Liver (tissue), 9 donors: ENCODE data around the gene PRPH2. TPM values are rescaled to one million over a fixed set of nuclear protein-coding genes. Genes with fewer than 3 reads are reported as not detected.
"Not testable (repeated sequence)": the region's sequence is repeated elsewhere in the genome, so short reads cannot be mapped to it uniquely, and the experiment has no call there.

Experiments
- DNase-seq: peaks from one replicate; pipeline ENCODE4 v3.0.0-alpha.2; 2017; ENCODE audit warnings: low spot score
- H3K27ac ChIP-seq, 2 donors: one replicate each; pipeline ENCODE4 v1.7.0; 2013; ENCODE audit warnings: inconsistent platforms in 2 of 2, low read length in 2 of 2, control low read depth in 1 of 2, low read depth in 1 of 2, mild to moderate bottlenecking in 1 of 2
- H3K27me3 ChIP-seq, 4 donors: one replicate each; pipeline versions ENCODE4 v1.6.1 to v1.7.0; 2013; ENCODE audit warnings: low read length in 3 of 4, inconsistent platforms in 1 of 4, mild to moderate bottlenecking in 1 of 4, moderate library complexity in 1 of 4; ENCODE audit not compliant: control insufficient read depth in 4 of 4, insufficient read depth in 4 of 4
- H3K36me3 ChIP-seq, 4 donors: one replicate each; pipeline versions ENCODE4 v1.6.1 to v1.7.0; 2013; ENCODE audit warnings: low read length in 3 of 4, mild to moderate bottlenecking in 3 of 4, low read depth in 1 of 4, moderate library complexity in 1 of 4; ENCODE audit not compliant: control insufficient read depth in 4 of 4, insufficient read depth in 3 of 4
- H3K4me1 ChIP-seq, 4 donors: one replicate each; pipeline versions ENCODE4 v1.6.1 to v1.7.0; 2013; ENCODE audit warnings: low read length in 3 of 4, mild to moderate bottlenecking in 3 of 4, moderate library complexity in 1 of 4; ENCODE audit not compliant: control insufficient read depth in 4 of 4, insufficient read depth in 4 of 4
- H3K4me3 ChIP-seq, 3 donors: one replicate each; pipeline versions ENCODE4 v1.6.1 to v1.7.0; 2013; ENCODE audit warnings: low read length in 3 of 3, control low read depth in 1 of 3, low read depth in 1 of 3, mild to moderate bottlenecking in 1 of 3
- H3K9ac ChIP-seq, 2 donors: one replicate each; pipeline ENCODE4 v1.7.0; 2013; ENCODE audit warnings: low read length in 2 of 2, mild to moderate bottlenecking in 2 of 2, moderate library complexity in 2 of 2, control low read depth in 1 of 2, low read depth in 1 of 2
- H3K9me3 ChIP-seq, 4 donors: one replicate each; pipeline versions ENCODE4 v1.6.1 to v1.7.0; 2013; ENCODE audit warnings: low read length in 3 of 4; ENCODE audit not compliant: control insufficient read depth in 4 of 4
- CTCF ChIP-seq: fragments of 150-350 bp; IDR thresholded peaks from 2 replicates; pipeline ENCODE4 v1.5.1; 2017; ENCODE audit warnings: improper control_type of control experiment, low read depth, low read length; ENCODE audit not compliant: missing input control
- FOXA2 ChIP-seq: IDR thresholded peaks from 2 replicates; pipeline ENCODE4 v1.6.1; 2016; ENCODE audit warnings: antibody characterized with exemption
- GABPA ChIP-seq, 2 donors: IDR thresholded peaks in 1 of 2; conservative IDR thresholded peaks in 1 of 2; 2 replicates each; pipeline ENCODE4 v1.6.1; 2016; ENCODE audit warnings: antibody characterized with exemption in 2 of 2, mild to moderate bottlenecking in 1 of 2, moderate library complexity in 1 of 2
- HNF4G ChIP-seq: IDR thresholded peaks from 2 replicates; pipeline ENCODE4 v1.6.1; 2016; ENCODE audit warnings: antibody characterized with exemption
- JUND ChIP-seq, 2 donors: IDR thresholded peaks; 2 replicates each; pipeline ENCODE4 v1.6.1; 2016; ENCODE audit warnings: antibody characterized with exemption in 2 of 2
- MAX ChIP-seq: IDR thresholded peaks from 2 replicates; pipeline ENCODE4 v1.6.1; 2016; ENCODE audit warnings: antibody characterized with exemption
- NR2F2 ChIP-seq: IDR thresholded peaks from 2 replicates; pipeline ENCODE4 v1.6.1; 2016; ENCODE audit warnings: antibody characterized with exemption
- RAD21 ChIP-seq, 2 donors: IDR thresholded peaks; 2 replicates each; pipeline ENCODE4 v1.6.1; 2016; ENCODE audit warnings: antibody characterized with exemption in 2 of 2, mild to moderate bottlenecking in 2 of 2
- SP1 ChIP-seq: IDR thresholded peaks from 2 replicates; pipeline ENCODE4 v1.6.1; 2018; ENCODE audit warnings: antibody characterized with exemption, mild to moderate bottlenecking
- YY1 ChIP-seq: IDR thresholded peaks from 2 replicates; pipeline ENCODE4 v1.6.1; 2016; ENCODE audit warnings: antibody characterized with exemption, mild to moderate bottlenecking
- ZBTB33 ChIP-seq: IDR thresholded peaks from 2 replicates; pipeline ENCODE4 v1.6.1; 2016; ENCODE audit warnings: antibody characterized with exemption
- WGBS: extraction: QIAGEN DNeasy Blood & Tissue Kit; methylation state at CpG from one replicate; pipeline ENCODE4 v1.1.7; 2013; 5-methylcytosine and 5-hydroxymethylcytosine counted together
- polyA plus RNA-seq, 2 donors: library from polyadenylated mRNA; stranded (reverse) in 1 of 2; unstranded in 1 of 2; fragments of 200-250 nt in 1 of 2; fragments of >200 nt in 1 of 2; fragmentation: Nextera tagmentation in 1 of 2; extraction: Ambion mirVana in 1 of 2; gene quantifications; one replicate each; pipeline versions ENCODE4 v1.2.1 to v1.2.3, GENCODE V29; 2013 to 2015
- total RNA-seq, 2 donors: library from RNA; depleted of rRNA; stranded (reverse); fragments of >200 nt; gene quantifications; one replicate each; pipeline ENCODE4 v1.2.3, GENCODE V29; 2014
- TF ChIP-seq, protein P1 (sequence below): IDR thresholded peaks from 2 replicates; pipeline ENCODE4 v1.6.1; 2016; ENCODE audit warnings: antibody characterized with exemption, mild to moderate bottlenecking
- TF ChIP-seq, protein P2 (sequence below): IDR thresholded peaks from 2 replicates; pipeline ENCODE4 v1.6.1; 2016; ENCODE audit warnings: antibody characterized with exemption
- donor health status: healthy.
- donor health status: healthy.
- donor health status: healthy.
- donor health status: healthy.
- donor health status: healthy.

Gene PRPH2
- total and polyA plus RNA-seq, 4 donors = 0.06 to 0.33 (median 0.13) TPM

GRCh38 chr6:42674780-42675179, 47.6 kb downstream of the PRPH2 start:
- H3K9ac ChIP-seq = no peak overlapping the region
- peaks cover 10 to 95% (median 83%) of the 10 kb centered on the region in 4 donors for H3K36me3 ChIP-seq
- 96% methylated on average over 3 of the region's 3 CpGs for WGBS
- no peaks in the 10 kb centered on the region for H3K27me3 ChIP-seq
- no peaks in the 10 kb centered on the region for H3K9me3 ChIP-seq
- H3K27ac ChIP-seq = no peak overlapping the region
- no peak for TF ChIP-seq NR2F2
- no peak for TF ChIP-seq CTCF
- TF ChIP-seq JUND (IDR thresholded peaks at IDR 0.05) = no peak
- no peak for TF ChIP-seq RAD21 (IDR thresholded peaks at IDR 0.05)
- no peak for TF ChIP-seq GABPA (IDR thresholded peaks at IDR 0.05 in 1 of 2, conservative IDR thresholded peaks at IDR 0.05 in 1 of 2)
- TF ChIP-seq, protein P1, sequence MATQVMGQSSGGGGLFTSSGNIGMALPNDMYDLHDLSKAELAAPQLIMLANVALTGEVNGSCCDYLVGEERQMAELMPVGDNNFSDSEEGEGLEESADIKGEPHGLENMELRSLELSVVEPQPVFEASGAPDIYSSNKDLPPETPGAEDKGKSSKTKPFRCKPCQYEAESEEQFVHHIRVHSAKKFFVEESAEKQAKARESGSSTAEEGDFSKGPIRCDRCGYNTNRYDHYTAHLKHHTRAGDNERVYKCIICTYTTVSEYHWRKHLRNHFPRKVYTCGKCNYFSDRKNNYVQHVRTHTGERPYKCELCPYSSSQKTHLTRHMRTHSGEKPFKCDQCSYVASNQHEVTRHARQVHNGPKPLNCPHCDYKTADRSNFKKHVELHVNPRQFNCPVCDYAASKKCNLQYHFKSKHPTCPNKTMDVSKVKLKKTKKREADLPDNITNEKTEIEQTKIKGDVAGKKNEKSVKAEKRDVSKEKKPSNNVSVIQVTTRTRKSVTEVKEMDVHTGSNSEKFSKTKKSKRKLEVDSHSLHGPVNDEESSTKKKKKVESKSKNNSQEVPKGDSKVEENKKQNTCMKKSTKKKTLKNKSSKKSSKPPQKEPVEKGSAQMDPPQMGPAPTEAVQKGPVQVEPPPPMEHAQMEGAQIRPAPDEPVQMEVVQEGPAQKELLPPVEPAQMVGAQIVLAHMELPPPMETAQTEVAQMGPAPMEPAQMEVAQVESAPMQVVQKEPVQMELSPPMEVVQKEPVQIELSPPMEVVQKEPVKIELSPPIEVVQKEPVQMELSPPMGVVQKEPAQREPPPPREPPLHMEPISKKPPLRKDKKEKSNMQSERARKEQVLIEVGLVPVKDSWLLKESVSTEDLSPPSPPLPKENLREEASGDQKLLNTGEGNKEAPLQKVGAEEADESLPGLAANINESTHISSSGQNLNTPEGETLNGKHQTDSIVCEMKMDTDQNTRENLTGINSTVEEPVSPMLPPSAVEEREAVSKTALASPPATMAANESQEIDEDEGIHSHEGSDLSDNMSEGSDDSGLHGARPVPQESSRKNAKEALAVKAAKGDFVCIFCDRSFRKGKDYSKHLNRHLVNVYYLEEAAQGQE = no peak
- TF ChIP-seq FOXA2 = no peak
- no peak for TF ChIP-seq HNF4G
- TF ChIP-seq YY1 = no peak
- no peak for TF ChIP-seq ZBTB33
- H3K4me1 ChIP-seq = no peaks in the 10 kb centered on the region
- no peak for DNase-seq
- no peak overlapping the region for H3K4me3 ChIP-seq

DNA sequence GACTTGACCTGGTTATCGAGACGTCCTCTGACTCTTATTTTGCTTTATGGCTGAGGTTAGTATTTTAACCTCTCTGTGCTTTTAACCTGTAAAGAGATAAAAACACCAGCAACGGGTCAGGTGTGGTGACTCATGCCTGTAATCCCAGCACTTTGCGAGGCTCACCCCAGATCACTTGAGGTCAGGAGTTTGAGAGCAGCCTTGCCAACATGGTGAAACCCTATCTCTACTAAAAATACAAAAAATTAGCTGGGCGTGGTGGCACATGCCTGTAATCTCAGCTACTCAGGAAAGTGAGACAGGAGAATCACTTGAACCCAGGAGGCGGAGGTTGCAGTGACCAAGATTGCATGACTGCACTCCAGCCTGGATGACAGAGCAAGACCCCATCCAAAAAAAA, 48.0 kb downstream of the PRPH2 start:
- not testable (repeated sequence) for H3K4me1 ChIP-seq, DNase-seq, H3K4me3 ChIP-seq, H3K27me3 ChIP-seq, H3K9me3 ChIP-seq, H3K9ac ChIP-seq, H3K27ac ChIP-seq
- WGBS = 94% methylated on average over 6 of the region's 6 CpGs
- H3K36me3 ChIP-seq = peaks cover 10 to 95% (median 83%) of the 10 kb centered on the region in 4 donors

GRCh38 chr6:42664718-42665117, 57.7 kb downstream of the PRPH2 start:
- no peak for DNase-seq
- H3K4me3 ChIP-seq = no peak overlapping the region
- 98% methylated on average over 2 of the region's 2 CpGs for WGBS
- peaks cover 14 to 69% (median 53%) of the 10 kb centered on the region in 4 donors for H3K36me3 ChIP-seq
- H3K27ac ChIP-seq = no peak overlapping the region
- H3K9ac ChIP-seq = no peak overlapping the region
- H3K9me3 ChIP-seq = no peaks in the 10 kb centered on the region
- H3K4me1 ChIP-seq = peaks cover 0 to 2% (median 2%) of the 10 kb centered on the region in 4 donors
- H3K27me3 ChIP-seq = no peaks in the 10 kb centered on the region
- TF ChIP-seq FOXA2 = no peak
- no peak for TF ChIP-seq NR2F2
- TF ChIP-seq RAD21 (IDR thresholded peaks at IDR 0.05) = no peak
- no peak for TF ChIP-seq MAX
- TF ChIP-seq YY1 = no peak
- TF ChIP-seq, protein P2, sequence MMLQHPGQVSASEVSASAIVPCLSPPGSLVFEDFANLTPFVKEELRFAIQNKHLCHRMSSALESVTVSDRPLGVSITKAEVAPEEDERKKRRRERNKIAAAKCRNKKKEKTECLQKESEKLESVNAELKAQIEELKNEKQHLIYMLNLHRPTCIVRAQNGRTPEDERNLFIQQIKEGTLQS = no peak
- TF ChIP-seq, protein P1 = no peak
- TF ChIP-seq JUND (IDR thresholded peaks at IDR 0.05) = no peak
- no peak for TF ChIP-seq CTCF
- TF ChIP-seq SP1 = no peak
